Measurements from ENCODE around the gene EXD3.

- TF ChIP-seq CTCF (conservative IDR thresholded peaks at IDR 0.05 in 1 of 2, IDR thresholded peaks at IDR 0.05 in 1 of 2; ENCODE audit: low read depth in 1 of 2, low read length in 2 of 2): no peak
- TF ChIP-seq EZH2 (IDR thresholded peaks at IDR 0.05; ENCODE audit: low read length, missing control alignments): no peak
Observed at GRCh38 chr9:137405677-137406081, 17.3 kb downstream of the EXD3 start.
